HG02840 (cell line): Measurements from ENCODE around the gene DPM3.
"Not testable (repeated sequence)": the region's sequence is repeated elsewhere in the genome, so short reads cannot be mapped to it uniquely, and the experiment has no call there.

Experiments
- ATAC-seq: cut with Tn5 transposase; IDR thresholded peaks from one replicate; pipeline ENCODE4 v1.9.1; 2021; ENCODE audit warnings: mild to moderate bottlenecking, moderate library complexity, moderate number of reproducible peaks; ENCODE audit not compliant: unreplicated experiment, low FRiP score

Gene DPM3, protein sequence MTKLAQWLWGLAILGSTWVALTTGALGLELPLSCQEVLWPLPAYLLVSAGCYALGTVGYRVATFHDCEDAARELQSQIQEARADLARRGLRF

DNA sequence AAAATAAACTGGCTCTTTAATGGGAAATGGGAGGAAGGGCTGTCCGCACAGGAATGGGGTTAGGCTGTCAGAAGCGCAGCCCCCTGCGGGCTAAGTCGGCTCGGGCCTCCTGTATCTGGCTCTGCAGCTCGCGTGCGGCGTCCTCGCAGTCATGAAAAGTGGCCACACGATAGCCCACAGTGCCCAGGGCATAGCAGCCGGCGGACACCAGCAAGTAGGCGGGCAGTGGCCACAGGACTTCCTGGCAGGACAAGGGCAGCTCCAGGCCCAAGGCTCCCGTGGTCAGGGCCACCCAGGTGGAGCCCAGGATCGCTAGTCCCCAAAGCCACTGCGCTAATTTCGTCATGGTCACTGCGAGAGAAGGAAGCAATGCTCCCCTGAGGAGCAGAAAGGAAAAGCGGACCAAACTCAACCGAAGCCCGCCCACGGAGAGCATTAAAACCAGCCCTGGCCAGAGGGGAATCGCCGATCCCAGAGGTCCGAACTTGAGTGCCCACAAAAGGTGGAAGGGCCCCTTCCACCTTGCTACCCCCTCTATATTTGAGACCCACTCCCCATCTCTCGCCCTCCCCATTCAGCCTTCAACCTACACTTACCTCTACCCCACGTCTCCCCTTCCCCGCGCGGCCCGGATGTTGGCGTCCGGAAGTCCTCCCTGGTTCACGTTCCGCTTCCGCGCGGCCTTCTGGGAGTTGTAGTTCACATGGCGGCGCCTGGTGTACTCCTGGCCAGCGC is at the start of gene DPM3:
Gene DPM3, minus strand, starts transcription at position 637 of the 735 bp plus-strand sequence. Its CDS starts 291 bp downstream, at position 346.
- peak; percentile 49 for ATAC-seq

DNA sequence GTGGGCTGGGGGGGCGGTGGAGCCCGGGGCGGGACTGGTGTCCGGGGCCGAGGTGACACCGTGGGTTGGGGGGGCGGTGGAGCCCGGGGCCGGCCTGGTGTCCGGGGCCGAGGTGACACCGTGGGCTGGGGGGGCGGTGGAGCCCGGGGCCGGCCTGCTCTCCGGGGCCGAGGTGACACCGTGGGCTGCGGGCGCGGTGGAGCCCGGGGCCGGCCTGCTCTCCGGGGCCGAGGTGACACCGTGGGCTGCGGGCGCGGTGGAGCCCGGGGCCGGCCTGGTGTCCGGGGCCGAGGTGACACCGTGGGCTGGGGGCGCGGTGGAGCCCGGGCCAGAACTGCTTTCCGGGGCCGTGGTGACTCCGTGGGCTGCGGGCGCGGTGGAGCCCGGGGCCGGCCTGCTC is 49.6 kb upstream of the DPM3 start:
- not testable (repeated sequence) for ATAC-seq

DNA sequence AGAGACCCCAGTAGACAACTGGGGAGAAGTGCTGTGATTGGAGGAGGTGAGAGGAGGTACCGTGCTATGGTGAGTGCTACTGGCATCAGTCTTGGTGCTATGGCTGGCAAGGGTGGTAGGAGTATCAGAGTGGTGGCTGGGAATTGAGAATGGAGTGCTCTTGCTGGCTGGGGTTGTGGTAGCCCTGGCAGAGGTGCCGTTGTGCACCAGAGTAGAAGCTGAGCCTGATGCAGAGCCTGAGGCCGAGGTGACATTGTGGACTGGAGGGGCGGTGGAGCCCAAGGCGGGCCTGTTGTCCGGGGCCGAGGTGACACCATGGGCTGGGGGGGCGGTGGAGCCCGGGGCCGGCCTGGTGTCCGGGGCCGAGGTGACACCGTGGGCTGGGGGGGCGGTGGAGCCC is 47.9 kb upstream of the DPM3 start:
- no peak for ATAC-seq

DNA sequence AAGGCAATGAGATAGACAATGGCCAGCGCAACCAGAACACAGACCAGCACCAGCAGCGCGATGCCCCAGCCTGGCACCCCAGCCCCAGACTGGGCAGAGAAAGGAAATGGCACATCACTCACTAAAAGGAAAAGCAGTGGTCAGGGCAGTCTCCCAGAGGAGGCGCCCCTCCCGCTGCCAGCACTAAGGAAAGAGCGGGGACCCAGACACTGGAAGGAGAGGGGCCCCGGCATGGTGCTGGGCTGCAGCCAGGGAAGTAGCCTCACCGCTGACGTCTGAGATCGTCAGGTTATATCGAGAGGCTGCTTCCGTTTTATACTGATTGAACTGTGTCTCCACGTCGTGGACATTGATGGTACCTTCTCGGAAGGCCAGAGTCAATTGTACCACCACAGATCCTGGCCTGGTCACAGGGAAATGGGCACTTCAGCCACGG is 47.1 kb upstream of the DPM3 start:
- ATAC-seq = no peak

DNA sequence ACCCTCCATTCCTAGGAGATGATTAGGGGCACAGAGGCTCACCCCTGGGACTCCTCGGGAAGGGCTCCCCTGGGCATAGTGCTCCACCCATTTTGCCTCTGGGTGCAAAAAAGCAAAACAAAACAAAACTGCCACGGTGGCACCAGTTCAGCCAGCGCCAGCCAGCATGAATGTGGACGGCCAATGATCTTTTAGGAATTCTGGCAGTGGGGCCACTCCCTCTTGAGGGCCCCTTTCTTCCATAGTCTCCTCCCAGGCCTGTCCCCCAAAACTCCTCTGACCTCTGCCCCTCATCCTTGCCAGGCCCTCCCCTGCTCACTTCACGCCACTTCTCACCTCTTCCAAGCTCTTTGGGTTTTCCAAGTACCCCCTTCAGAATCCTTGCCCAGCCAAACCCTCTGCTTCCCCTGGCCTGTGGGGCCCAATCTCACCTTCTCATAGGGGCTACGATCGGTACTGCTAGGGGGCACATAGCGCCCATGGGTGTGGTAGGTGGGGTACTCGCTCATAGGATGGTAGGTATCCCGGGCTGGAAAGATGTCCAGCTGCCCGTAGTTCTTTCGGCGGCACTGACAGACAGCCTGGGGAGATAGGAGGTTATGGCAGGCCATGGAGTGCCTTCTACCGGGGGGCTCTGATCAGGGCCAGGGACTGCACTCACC is 46.6 kb upstream of the DPM3 start:
- no peak for ATAC-seq

DNA sequence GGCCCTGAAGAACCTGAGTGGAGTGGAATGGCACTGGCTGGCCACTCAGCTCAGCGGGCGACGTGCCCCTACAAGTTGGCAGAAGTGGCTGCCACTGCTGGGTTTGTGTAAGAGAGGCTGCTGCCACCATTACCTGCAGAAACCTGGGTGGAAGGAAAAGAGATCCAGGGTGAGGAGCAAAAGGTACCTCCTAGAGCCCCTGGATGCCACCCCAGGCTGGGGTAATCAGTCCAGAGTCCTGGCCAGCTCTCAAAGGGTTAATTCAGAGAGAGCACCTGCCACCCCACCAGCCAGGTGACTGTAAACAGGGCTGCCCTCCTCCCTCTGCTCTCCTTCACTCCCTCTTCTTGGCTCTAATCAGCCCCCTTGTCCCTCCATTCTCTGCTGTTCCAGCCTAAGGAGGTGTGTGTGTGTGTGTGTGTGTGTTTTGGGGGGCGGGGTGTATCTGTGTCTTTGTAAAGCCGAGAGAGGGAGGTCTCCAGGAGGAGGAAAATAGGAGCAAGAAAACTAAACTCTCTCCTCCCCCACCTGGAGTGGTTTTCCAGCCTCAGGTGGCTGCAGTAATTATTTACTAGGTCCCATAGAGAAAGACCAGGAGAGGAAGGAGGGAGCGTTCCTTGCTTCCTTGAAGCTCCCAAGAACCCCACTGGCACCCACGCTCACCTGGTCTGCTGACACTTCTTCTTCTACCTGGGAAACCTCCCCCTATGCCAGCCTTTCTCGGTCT is 45.9 kb upstream of the DPM3 start:
- no peak for ATAC-seq

DNA sequence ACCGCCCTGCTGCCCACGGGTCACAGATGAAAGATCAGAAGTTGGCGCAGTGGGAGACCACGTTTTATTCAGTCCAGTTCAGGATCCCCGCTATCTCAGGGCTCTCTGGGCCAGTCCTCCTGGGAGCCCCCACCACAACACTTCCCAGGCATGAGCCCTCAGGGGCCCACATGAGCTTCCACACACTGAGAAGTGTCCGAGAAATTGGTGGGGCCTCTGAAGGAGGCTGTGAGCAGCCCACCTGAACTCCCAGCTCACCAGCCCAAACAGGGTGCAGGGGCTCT is 45.4 kb upstream of the DPM3 start:
- ATAC-seq = no peak

DNA sequence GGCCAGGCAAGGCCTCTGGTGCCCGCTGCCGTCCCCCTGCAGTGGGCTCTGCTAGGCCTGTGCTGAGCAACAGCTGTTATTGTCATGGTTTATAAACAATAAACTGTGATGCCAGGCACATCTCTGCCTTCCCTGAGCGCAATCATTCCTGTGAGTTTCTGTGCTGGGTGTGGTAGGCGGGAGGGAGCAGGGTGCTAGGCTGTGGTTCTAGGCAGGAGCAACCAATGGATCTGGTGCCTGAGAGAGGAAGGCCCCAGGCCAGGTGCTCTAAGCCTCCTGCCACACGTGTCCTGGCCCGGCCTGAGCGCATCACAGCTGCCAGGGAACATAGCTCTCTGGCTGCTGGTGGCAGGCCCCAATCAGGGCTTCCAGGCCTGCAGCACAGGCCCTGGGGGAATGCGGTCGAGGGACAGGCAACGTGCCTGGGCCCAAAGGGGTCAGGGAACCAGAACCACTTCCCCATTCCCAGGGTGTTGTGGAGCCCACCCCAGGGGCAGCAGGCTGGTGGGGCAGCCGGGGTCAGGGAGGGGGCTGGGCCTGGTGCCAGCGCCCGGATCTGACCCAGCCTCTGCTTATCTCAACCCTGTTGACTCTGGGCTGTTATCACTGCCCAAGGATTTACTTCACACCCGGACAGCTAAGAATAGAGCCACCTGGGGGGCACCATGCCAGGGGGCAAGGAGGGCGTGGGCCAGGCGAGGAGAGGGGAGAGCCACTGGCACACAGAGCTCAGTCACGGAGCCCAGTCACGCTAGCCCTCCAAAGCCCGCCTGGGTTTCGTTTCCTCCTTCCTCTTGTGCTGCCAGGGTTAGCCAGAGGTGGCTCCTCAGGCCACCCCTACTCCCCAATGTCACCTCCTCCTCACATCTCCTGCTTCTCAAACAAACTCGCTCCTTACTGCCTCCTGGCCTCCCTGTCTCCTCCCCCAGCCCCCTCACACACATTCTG is 44.8 kb upstream of the DPM3 start:
- no peak for ATAC-seq

DNA sequence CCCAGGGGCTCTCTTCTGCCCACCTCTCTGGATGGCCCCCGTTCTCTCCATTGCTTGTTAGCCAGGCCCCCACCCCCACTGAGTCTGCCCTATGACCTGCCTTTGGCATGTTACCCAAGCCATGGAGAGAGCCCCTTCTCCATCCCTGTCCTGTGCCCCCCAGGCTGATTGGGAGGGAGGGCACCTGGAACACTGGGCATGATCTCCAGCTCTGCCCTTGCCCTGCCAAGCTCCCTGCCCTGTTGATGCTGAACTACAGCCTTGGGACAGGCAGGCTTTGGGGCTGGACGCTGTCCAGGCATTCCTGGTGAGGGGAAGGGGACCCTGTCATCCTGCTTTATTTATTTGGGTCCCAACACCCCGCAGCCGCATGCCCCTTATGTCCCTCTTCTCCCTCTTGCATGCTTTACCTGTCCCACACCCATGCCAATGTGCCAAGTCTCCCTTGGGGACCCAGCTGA is 44.0 kb upstream of the DPM3 start:
- ATAC-seq = no peak

DNA sequence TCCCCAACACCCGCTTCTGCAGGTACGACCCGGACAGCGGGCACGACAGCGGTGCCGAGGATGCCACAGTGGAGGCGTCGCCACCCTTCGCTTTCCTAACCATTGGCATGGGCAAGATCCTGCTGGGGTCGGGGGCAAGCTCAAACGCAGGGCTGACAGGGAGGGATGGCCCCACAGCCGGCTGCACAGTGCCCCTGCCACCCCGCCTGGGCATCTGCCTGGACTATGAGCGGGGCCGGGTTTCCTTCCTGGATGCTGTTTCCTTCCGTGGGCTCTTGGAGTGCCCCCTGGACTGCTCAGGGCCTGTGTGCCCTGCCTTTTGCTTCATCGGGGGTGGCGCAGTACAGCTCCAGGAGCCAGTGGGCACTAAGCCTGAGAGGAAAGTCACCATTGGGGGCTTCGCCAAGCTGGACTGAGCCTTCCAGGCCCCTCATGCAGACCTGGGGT is 43.5 kb upstream of the DPM3 start:
- ATAC-seq = no peak

DNA sequence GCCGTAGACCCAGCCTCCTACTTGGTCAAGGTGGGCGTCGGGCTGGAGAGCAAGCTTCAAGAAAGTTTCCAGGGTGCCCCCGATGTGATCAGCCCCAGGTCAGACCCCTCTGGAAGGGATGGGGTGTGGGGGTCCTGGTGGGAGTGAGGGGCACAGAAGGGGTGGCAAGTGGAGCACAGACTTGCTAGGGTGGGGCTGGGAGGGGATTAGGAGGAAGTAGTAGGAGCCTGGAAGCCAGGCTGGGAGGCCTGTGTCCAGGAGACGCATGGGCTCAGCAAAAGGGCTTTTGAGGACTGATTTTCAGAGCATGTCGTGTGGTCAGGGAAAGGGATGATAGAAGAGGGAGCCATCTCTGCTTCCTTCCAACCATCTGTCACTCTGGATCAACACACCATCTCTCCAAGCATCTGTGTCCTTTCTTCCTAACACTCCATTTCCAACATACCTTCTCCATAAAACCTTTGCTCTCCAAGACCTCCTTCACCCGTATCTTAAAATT is 41.8 kb upstream of the DPM3 start:
- no peak for ATAC-seq

DNA sequence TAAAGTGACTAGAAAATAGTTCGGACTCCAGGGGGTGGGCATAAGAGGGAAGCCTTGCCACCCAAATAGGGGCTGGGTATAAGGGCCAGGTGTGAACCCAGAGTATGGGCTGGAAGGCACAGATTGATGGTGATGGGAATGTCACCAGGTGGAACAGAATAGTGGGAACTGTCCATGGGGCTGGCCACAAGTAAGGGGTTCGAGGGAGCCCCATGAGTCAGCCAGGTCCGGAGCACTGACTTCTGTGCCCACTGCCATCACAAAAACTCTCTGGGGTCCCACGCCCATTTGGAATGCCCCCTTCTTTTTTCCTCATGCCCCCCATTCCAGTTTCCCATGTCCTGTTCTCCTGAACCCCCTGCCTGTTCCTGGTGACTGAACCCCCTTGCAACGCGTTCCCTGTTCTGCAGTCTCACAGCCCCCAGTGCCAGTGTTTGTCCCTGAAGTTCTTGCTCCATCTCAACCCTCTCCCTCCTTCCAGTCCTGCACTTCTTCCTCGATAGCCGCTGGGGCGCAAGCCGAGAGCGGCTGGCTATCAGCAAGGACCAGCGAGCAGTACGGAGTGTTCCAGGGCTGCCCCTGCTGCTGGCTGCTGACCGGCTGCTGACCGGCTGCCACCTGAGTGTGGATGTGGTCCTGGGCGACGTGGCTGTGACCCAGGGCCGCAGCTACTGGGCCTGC is 41.2 kb upstream of the DPM3 start:
- ATAC-seq = no peak

DNA sequence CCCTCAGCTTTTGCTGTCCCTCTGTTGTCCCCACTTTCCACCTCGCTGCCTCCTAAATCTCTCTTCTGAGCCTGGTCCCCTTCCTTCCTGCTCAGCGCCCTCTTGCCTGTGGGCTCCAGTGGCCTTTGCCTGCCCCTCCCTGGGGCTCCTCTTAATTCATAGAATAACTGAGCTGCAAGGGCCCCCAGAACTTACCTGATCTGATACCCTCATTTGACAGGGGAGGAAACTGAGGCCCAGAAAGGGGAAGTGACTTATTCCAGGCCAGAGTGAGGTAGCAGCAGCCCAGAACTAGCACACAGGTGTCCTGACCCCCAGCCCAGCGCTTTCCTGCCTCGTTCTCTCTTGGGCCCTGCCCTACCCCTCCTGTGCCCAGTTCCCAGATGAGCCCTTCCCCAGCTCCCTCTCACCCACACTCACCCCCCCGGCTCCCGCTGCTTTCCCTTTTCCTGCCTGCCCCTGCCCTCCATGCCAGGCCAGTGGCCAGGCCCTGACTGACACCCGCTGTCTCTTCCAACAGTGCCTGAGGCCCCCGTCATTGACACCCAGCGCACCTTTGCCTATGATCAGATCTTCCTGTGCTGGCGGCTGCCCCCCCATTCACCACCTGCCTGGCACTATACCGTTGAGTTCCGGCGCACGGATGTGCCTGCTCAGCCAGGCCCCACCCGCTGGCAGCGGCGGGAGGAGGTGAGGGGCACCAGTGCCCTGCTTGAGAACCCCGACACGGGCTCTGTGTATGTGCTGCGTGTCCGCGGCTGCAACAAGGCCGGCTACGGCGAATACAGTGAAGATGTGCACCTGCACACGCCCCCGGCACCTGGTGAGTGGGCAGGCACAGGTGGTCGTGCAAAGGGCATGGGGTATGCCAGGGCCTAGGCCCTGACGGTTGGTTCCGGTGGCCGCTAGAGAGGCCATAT is 39.0 kb upstream of the DPM3 start:
- ATAC-seq = no peak

DNA sequence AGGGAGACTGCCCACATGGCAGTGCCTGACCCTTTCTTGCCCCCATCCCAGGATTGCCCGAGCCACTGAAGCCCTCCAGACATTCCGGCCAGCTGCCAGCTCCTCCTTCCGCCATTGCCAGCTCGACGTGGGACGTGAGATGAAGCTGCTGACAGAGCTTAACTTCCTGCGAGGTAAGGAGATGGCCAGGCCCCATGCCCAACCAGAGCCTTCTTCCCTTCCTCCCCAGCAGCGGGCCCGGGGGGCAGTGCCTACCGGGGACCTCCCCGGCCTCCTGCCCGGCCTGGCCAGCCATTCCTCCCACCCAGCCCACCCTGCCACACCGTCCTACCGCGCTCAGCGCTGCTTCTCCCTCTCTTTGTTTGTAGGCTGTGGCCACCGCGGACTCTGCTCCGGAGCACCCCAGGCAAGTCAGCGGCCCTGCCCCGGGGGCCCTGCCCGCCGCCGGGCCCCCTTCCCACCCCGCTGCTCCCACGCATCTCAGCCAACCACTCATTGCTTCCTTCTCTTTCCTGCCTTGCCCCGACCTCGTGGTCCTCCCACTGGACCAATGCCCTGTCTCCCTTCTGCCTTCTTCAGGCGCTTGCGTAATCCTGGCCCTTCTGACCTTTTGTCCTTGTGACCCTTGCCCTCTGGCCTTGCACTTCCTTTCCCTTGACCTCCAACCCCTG is 38.2 kb upstream of the DPM3 start:
- no peak for ATAC-seq

DNA sequence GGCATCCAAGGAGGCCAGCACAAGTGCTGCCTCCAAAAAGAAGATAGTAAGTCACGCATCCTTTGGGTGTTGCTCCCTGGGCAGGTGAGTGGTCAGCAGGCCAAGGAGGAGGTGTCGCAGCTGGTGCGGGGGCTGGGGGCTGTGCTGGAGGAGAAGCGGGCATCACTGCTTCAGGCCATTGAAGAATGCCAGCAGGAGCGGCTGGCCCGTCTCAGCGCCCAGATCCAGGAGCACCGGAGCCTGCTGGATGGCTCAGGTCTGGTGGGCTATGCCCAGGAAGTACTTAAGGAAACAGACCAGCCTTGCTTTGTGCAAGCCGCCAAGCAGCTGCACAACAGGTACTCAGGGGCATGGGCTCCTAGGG is 37.6 kb upstream of the DPM3 start:
- ATAC-seq = no peak

DNA sequence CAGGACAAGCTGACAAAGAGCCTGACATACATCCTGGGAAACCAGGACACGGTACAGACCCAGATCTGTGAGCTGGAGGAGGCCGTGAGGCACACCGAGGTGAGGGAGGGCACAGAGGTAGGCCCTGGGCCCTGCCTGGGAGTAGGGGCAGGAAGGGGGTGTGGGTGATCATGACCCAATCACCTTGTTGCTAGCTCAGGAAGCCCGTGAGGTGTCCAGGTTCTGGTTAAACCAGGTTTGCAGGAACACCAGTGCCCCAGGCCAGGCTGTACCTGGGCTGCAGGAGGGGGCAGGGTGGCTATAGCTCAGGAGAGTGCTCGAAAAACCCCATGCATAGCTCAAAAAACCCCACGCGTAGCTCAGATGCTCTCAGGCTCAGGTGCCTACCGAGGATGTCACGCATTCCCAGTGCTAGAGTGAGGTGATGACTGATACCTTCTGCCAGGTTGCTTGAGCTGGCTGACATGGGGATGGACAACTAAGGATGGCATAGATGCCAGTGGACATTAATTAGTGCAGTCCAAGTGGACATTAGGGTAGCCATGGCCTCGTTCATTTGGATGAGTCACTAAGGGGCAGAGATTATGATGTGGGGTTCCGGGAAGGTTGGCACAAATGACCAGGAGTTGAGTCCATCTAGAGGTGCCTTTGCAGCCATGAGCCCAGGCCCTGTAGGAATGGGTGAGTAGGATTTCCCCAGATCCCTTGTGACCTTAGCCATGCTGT is 37.0 kb upstream of the DPM3 start:
- no peak for ATAC-seq

DNA sequence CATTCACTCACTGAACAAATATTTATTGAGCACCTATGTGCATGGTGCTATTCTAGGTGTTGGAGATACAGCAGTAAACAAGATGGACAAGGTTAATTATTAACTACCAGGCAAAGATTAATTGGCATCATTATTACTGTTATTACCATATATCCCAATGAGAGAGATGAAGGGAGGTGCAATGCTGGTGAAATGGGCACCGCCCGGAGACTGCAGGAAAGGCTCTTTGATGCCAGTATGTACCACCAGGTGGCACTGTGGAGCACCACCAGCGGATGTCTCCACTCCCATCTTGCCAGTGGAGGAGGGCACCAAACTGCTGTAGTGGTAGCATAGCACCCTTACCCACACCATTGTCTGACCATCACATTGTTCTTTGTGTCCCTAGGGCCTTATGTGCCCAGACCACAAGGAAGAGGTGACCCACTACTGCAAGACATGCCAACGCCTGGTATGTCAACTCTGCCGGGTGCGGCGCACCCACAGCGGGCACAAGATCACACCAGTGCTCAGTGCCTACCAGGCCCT is 36.3 kb upstream of the DPM3 start:
- ATAC-seq = no peak
